LoVo (cell line): ENCODE measurements around the gene ZCCHC7.
A peak's percentile ranks its signal among the peaks of the same experiment; 100 is the strongest.

ENCODE experiments used
- DNase-seq: peaks from one replicate; pipeline ENCODE4 v3.0.0-alpha.2; 2016; ENCODE audit warnings: low spot score

ZCCHC7 gene

DNA sequence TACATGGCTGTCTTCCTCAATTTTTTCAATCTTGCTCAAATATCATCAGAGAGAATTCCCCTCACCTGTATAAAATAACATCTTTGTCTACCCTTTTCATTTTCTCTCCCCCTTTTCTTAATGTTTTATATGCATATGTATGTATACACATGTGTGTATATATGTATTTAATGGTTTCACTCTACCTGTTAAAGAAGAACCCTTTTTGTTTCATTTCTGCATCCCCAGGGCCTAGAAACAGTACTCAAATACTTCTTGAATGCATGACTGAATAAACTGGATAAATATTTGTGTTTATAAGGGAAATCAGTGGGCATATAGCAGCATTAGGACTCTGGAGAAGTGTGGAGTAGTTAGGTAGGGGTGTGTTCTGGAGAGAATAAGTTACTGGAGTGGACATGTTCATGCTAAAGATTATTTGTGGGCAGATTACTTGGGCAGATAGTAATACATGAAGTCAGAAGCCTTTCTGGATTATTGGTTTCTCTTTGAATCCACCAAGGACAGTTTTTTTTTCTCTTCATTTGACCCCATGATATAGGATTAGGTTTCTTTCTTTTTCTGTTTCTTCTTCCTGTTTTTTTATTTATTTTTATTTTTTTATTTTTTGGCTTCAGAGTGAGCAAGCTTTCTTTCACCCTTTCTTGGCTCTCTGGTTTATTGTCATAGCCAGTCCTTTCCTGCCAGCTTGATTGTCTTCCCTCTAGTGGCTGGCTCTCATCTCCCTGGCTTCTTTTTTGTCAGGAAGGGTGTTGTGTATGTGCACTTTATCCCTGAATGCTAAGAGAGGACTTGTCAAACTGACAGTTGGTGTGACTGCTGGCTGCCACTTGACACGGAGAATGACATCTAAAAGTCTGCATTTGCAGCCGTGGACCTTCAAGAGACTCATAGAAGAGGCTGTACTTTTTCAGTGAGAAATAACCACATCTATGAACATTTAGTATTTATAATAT, 89.3 kb downstream of the ZCCHC7 start:
- no peak for DNase-seq

DNA sequence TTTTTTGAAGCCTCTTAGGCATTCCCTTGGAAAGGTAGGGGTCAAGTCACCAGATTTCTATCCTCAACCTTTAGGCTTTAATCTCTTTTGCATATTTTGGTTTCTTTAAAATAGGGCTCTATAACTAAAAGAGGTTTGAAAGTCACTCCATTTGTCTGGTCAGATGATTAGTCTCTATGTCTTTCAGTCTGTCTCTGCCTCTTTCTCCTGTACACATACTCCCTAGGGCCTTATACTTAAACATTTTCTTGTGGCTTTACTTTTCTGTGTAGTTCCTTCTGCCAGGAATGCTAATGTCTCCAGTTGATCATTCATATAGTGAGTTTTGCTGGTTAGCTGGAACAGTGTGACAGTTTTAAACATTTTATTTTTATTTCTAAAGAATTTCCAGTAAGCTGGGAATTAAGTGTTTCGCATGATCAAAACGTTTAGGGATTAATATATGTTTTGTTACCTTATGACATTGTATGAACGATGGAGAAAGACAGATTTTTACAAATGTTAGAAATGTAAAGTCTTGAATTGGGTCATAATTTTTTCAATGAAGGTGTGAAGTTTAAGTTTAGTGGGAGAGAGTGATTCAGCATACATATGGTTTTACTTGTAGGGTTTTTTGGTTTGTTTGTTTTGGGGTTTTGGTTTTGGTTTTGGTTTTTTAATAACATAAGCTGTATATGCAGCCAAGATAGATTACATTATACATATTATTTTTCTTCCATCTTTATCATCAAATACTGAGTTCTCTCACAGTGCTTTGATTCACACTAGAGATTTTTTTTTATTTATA, 90.6 kb downstream of the ZCCHC7 start:
- no peak for DNase-seq

- DNase-seq: no peak
These were observed 92.1 kb downstream of the ZCCHC7 start for GRCh38 chr9:37212435-37212834.

GRCh38 chr9:37215381-37215780, 95.0 kb downstream of the ZCCHC7 start:
- no peak for DNase-seq

- no peak for DNase-seq
These were observed 95.5 kb downstream of the ZCCHC7 start for GRCh38 chr9:37215830-37216229.

- no peak for DNase-seq
These were observed 96.8 kb downstream of the ZCCHC7 start for GRCh38 chr9:37217161-37217560.

DNA sequence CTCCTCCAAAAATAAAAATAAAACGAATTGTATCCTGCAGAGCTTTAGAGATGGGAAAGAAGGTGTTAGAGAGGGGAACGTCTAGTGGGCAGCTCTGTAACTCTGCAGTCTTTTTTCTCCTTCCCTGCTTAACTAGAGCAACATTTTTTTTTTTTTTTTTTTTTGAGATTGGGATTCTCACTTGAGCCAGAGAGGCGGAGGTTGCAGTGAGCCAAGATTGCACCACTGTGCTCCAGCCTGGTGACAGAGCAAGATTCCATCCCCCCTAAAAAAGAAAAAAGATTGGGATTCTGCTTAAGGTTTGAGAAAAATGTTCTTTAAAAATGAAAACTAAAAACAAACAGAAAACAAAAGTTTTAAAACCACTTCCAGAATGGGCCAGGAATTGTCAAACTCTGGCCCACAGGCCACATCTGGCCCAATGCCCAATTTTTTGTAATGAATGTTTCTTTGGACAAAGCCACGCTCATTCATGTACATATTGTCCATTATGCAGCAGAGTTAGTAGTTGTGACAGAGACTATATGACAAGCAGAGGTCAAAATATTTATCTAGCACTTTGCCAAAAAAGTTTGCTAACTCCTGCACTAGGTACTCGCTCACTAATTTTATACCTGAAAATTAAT, 98.5 kb downstream of the ZCCHC7 start:
- DNase-seq: no peak

GRCh38 chr9:37220971-37221370, 100.6 kb downstream of the ZCCHC7 start:
- no peak for DNase-seq

- DNase-seq: no peak
These were observed 101.2 kb downstream of the ZCCHC7 start for GRCh38 chr9:37221489-37222106.

DNA sequence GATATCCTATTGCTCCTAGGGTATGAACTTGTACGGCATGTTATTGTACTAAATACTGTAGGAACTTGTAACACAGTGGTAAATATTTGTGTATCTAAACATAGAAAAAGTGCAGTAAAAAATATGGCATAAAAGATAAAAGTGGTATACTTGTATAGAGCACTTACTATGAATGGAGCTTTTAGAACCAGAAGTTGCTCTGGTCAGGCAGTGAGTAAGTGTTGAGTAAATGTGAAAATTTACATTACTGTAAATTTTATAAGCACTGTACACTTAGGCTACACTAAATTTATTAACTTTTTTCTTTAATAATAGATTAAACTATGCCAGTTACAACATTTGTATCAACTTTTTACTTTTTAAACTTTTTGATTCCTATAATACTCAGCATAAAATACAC, 109.1 kb downstream of the ZCCHC7 start:
- DNase-seq: no peak

- peak; percentile 55 for DNase-seq
These were observed 109.6 kb downstream of the ZCCHC7 start for GRCh38 chr9:37229882-37230482.

GRCh38 chr9:37236822-37237221, 116.4 kb downstream of the ZCCHC7 start:
- no peak for DNase-seq

DNA sequence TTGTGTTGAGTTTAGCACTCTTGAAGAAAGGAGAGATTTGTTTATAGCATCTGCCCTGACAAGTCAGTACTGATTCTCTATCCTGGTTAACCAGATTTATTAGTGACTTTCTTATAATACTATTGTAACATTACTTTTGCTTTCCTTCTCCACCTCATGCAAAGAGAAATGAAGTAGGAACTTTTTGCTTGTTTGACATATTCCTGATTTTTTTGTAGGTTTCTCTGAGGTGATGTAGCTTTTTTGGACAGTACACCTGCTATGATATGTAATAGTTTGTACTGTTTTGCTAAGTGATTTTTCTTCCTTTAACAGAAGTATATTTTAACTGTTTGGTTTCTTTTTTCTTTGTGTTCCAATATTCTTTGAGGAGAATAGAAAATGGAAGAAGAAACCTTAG, 117.7 kb downstream of the ZCCHC7 start:
- no peak for DNase-seq

GRCh38 chr9:37239224-37239859, 119.0 kb downstream of the ZCCHC7 start:
- no peak for DNase-seq

DNA sequence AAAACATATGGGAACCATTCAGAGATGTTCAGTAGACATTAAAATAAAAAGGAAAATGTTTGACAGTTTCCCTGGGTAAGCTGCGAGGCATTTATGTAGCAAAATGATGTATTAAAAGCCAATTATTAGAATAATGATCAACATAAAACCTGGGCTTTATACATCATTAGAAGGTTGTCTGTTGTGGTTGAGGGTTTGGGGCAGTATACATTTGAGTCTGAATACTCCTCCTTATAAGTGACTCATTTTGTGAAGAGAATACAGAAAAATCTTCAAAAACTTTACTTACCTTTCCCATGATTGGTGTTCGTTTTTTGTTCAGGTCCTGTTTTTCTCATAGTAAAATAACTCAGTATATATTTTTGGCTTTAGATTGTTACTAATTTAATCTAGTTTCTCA, 119.5 kb downstream of the ZCCHC7 start:
- DNase-seq: no peak

DNA sequence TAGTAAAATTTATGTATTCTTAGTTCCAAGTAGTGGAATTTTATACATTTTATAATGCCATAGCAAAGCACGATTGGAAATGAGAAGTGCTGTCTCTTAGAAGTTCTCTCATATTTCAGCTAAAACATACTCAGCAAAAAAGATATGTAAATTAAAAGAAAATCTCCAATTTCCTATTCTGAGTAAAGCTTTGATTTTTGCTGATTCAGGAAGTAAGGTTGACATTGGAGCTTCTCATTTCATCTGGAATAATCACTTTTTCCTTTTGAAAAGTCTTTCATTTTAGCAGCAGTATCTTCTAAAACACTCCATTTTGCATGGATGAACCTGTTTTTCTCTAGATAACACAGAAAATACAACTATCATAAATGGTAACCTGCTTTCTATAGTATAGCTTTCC, 121.0 kb downstream of the ZCCHC7 start:
- DNase-seq: no peak

DNA sequence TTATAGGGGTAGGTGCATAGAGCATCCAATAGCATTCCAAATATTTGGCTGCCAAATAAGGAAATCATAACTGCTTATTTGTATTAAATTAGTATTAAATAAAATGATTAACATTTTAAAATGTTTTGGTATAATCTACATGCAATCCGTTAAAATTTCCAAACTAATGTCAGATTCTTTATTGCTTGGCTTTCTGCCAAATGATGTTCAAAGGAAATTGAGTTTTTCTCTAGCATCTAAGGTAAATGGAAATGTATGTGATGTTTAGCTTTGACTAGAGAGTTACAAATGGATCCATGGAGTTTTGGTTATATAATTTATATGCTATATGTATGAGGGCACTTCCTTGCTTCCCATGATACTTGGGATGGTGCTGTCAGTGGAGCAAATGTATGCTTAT, 121.7 kb downstream of the ZCCHC7 start:
- DNase-seq: no peak

DNA sequence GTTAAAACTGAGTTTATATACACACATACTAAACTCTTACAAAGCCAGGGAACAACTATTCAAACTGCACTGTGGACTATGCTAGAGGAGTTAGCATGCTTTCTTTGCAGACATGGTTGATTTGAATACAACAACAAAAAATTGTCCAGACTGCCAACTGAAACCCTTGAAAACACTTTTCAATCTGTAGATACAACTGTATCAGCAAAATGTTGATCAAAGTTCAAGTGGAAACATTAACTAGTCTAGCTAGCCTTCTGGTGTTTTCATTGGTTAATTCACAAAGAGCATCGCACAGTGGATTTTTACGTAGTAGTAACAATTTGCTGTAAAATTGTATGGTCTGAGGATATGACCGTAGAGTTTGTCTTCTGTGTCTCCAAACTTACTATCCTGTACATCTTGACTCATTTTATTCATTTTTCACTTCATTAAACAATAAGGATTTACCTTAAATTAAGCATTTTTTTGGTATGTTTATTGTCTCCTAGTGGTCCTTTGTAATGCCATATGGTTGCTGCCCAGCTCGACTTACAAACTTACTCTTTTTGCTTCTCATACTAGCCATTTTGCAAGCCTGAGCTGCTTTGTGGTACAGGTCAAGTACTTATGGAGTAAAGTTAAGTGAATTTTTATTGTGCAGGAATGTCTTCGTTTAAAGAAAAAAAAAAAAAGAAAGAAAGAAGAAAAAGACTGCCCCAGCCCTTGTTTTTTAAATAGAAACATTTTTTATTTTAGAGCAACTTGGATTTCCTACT, 123.4 kb downstream of the ZCCHC7 start:
- DNase-seq: no peak

GRCh38 chr9:37246826-37247225, 126.5 kb downstream of the ZCCHC7 start:
- no peak for DNase-seq

DNA sequence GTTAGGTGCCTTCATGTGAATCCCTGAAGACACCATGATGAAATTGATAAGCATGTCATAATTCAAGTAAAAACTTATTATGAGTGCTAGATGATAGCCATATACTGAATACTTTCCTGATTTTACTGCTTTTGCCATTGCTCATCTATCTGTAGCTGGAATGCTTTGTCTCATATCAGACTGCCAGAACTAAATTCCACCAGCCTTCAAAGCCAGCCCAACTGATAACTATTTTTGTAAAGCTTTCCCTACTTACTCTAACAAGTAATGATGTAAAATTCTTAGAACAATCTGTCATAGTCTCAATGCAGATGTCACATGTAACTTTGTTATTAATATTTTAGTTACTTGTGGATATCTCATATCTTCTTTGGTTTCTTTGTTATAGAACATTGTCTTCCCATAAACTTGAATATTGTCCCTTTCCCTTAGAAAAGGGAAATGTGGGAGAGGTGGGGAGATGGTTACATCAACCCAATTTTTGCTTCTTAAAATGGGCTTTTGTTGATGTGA, 128.3 kb downstream of the ZCCHC7 start:
- DNase-seq: no peak
